VCaP (cell line): Measurements from ENCODE around the gene SELENOH.
"Not testable (repeated sequence)": the region's sequence is repeated elsewhere in the genome, so short reads cannot be mapped to it uniquely, and the experiment has no call there.

Experiments used
- H3K27ac ChIP-seq: fragments of 450-650 bp; 2 replicates; pipeline ENCODE4 v1.5.1; 2017
- CTCF ChIP-seq: fragments of 450-650 bp; conservative IDR thresholded peaks from 2 replicates; pipeline ENCODE4 v1.5.1; 2017; ENCODE audit warnings: mild to moderate bottlenecking, moderate library complexity

SELENOH gene, protein sequence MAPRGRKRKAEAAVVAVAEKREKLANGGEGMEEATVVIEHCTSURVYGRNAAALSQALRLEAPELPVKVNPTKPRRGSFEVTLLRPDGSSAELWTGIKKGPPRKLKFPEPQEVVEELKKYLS

GRCh38 chr11:57741132-57742086, at the start of gene SELENOH:
Gene SELENOH, plus strand, starts transcription at chr11:57741491. Its CDS starts 105 bp downstream, at chr11:57741596.
- TF ChIP-seq CTCF = no peak
- H3K27ac ChIP-seq = peak within 1 kb of the TSS; percentile 90

DNA sequence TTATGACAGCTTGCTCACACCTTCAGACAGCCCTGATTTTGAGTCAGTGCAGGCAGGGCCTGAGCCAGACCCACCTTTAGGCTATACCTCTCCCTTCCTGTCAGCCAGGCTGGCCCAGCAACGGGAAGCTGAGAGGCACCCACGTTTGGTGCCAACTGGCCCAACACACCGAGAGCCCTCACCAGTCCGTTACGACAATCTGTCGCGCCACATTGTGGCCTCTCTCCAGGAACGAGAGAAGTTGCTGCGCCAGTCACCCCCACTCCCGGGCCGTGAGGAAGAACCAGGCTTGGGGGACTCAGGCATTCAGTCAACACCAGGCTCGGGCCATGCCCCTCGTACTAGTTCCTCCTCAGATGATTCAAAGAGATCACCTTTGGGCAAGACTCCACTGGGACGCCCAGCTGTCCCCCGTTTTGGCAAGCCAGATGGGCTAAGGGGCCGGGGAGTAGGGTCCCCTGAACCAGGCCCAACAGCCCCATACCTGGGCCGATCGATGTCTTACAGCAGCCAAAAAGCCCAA, 42.4 kb upstream of the SELENOH start:
- TF ChIP-seq CTCF = no peak
- no peak overlapping the region for H3K27ac ChIP-seq

DNA sequence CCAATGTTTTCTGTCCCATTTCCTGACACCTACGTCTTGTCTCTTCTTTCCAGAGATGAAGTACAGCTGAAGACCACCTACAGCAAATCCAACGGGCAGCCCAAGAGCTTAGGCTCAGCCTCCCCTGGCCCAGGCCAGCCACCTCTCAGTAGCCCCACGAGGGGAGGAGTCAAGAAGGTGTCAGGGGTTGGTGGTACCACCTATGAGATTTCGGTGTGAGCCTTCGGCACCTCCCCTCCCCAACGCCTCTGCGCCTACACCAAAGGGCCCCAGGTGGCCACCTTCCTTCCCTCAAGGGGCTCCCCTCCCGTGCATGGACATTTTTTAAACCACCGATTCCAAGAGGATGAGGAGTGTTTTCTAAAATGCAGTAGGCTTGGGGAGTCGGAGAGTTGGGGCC, 41.5 kb upstream of the SELENOH start:
- H3K27ac ChIP-seq = no peak overlapping the region
- TF ChIP-seq CTCF = no peak

DNA sequence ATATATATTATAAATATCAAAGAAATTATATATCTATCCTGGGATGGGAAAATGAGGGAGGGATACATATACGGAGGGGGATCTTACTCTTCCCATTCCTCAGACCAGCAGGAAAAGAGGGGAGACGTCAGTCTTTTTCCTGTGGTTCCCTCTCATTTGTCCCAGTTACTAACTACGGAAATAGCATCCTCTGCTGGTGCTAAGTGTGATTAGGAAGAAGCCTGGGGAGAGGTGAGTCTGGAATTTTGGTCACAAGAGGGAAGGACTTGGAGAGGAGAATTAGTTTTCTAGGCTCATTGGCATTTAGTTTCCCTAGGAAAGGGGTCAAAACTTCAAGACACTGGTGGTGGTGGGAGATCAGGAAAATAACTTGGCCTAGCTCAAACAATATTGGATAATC, 40.9 kb upstream of the SELENOH start:
- no peak; the same call in 1 of the 2 replicates for TF ChIP-seq CTCF
- no peak overlapping the region for H3K27ac ChIP-seq

DNA sequence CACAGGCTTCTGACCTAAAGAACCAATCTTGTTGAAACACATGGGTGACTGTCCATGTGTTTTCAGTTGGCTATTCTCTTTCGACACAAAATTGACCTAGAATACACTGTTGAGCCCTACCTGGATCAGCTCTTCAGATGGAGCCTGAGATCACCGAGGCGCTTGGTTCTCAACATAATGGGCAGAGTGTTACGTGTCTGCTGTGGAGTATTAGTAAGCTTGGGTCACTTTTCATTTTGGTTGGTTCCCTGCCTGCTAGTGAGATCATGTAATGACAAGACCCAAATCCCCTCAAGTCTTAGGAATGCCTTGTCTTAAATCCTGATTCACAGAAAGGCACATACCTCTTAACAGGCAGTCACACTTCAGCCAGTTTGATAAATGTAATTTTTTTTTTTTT, 38.0 kb upstream of the SELENOH start:
- no peak overlapping the region for H3K27ac ChIP-seq
- no peak for TF ChIP-seq CTCF

- no peak overlapping the region for H3K27ac ChIP-seq
- TF ChIP-seq CTCF = no peak
These were observed 36.4 kb upstream of the SELENOH start for GRCh38 chr11:57704932-57705331.

- not testable (repeated sequence) for H3K27ac ChIP-seq
These were observed 35.9 kb upstream of the SELENOH start for GRCh38 chr11:57705432-57705831.
